ENCODE data around the gene C16orf89.
"Not testable (repeated sequence)": the region's sequence is repeated elsewhere in the genome, so short reads cannot be mapped to it uniquely, and the experiment has no call there.

C16orf89 gene

DNA sequence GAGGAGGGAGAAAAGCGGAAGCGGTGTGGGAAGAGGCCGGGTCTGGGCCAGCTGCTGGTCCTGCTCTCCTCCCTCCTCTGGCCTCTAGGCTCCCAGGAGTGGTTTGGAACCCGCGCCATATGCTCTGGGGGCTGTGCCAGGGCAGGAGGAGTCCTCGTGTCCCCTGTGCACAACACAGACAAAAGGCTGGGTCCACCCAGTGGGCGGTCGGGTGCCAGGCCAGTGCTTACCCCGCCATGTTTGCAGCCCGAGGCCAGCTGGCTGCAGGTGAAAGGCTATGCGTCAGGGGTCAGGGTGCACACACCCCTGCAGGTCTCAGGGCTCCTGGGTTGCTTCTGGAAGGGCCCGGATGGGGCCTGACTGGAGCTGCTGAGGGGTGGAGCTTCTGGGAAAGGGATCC lies 14.7 kb upstream of the C16orf89 start:
- H3K9ac ChIP-seq (ENCODE audit: low read depth, low read length); H3K9me3 ChIP-seq (ENCODE audit: insufficient read depth, low read depth, low read length); H3K27ac ChIP-seq (ENCODE audit: low read length); H3K27me3 ChIP-seq (ENCODE audit: insufficient read depth, low read length); H3K4me3 ChIP-seq (ENCODE audit: low read length); H3K4me1 ChIP-seq (ENCODE audit: insufficient read depth, low read length): not testable (repeated sequence)
- H3K36me3 ChIP-seq (ENCODE audit: insufficient read depth, low read depth, low read length): peaks cover 45% of the 10 kb centered on the region

- Histone ChIP-seq H3K27me3 (ENCODE audit: insufficient read depth, low read length) (no peaks in the 10 kb centered on the region), H3K4me3 (ENCODE audit: low read length) (no peak overlapping the region), H3K36me3 (ENCODE audit: insufficient read depth, low read depth, low read length) (peaks cover 50% of the 10 kb centered on the region), H3K9me3 (ENCODE audit: insufficient read depth, low read depth, low read length) (no peaks in the 10 kb centered on the region), H3K9ac (ENCODE audit: low read depth, low read length) (no peak overlapping the region), H3K27ac (ENCODE audit: low read length) (no peak overlapping the region), H3K4me1 (ENCODE audit: insufficient read depth, low read length) (no peaks in the 10 kb centered on the region)
Measured at GRCh38 chr16:5078626-5079025, 12.9 kb upstream of the C16orf89 start.

GRCh38 chr16:5077304-5077703 lies 11.5 kb upstream of the C16orf89 start:
- no peak overlapping the region for H3K9ac ChIP-seq (ENCODE audit: low read depth, low read length)
- H3K27ac ChIP-seq (ENCODE audit: low read length): no peak overlapping the region
- no peak overlapping the region for H3K4me3 ChIP-seq (ENCODE audit: low read length)
- H3K9me3 ChIP-seq (ENCODE audit: insufficient read depth, low read depth, low read length): no peaks in the 10 kb centered on the region
- peaks cover 50% of the 10 kb centered on the region for H3K36me3 ChIP-seq (ENCODE audit: insufficient read depth, low read depth, low read length)
- 0 out of 2 replicates have a peak, but pooled peaks cover 4% of the 10 kb centered on the region for H3K4me1 ChIP-seq (ENCODE audit: insufficient read depth, low read length)
- no peaks in the 10 kb centered on the region for H3K27me3 ChIP-seq (ENCODE audit: insufficient read depth, low read length)

DNA sequence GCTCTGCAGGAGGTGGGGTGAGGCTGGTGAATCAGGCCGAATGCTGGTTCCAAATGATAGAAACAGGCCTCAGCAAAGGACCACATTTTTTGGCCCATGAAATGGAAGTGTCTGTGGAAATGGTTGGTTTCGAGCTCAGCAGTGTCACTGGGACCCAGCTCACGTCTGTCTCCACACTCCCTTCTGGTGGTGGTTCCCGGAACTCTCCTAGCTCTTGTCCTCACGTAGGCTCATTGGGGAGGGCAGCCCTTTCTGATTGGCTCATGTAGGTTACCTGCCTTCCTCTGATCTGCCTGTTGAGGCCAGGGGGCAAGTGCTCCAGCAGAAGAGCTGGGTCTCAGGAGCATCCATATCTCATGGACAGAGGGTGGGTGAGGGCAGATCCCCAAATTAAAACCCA lies 9.9 kb upstream of the C16orf89 start:
- no peak overlapping the region for H3K27ac ChIP-seq (ENCODE audit: low read length)
- 0 out of 2 replicates have a peak, but pooled peaks cover 4% of the 10 kb centered on the region for H3K4me1 ChIP-seq (ENCODE audit: insufficient read depth, low read length)
- no peak overlapping the region for H3K4me3 ChIP-seq (ENCODE audit: low read length)
- no peaks in the 10 kb centered on the region for H3K27me3 ChIP-seq (ENCODE audit: insufficient read depth, low read length)
- peaks cover 48% of the 10 kb centered on the region for H3K36me3 ChIP-seq (ENCODE audit: insufficient read depth, low read depth, low read length)
- no peaks in the 10 kb centered on the region for H3K9me3 ChIP-seq (ENCODE audit: insufficient read depth, low read depth, low read length)
- no peak overlapping the region for H3K9ac ChIP-seq (ENCODE audit: low read depth, low read length)

- not testable (repeated sequence) for H3K4me3 ChIP-seq (ENCODE audit: low read length); H3K27me3 ChIP-seq (ENCODE audit: insufficient read depth, low read length); H3K27ac ChIP-seq (ENCODE audit: low read length); H3K4me1 ChIP-seq (ENCODE audit: insufficient read depth, low read length); H3K9me3 ChIP-seq (ENCODE audit: insufficient read depth, low read depth, low read length); H3K9ac ChIP-seq (ENCODE audit: low read depth, low read length)
- H3K36me3 ChIP-seq (ENCODE audit: insufficient read depth, low read depth, low read length): peaks cover 46% of the 10 kb centered on the region
Measured at GRCh38 chr16:5073771-5074170, 8.0 kb upstream of the C16orf89 start.

DNA sequence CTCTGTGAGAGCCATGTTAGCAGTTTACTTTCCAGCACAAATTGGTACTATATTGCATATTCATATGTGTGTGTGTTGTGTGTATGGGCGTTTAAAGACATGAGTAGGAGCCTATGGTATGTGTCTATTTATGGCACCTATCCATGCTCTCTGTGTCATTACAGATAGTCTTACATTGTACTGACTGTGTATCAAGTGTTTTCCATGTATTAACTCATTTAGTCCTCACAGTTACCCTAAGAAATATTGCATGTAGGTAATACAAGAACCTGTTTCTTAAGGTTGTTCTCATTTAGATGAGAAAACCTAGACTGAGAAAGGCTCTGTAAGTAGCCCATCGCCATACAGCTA lies 7.5 kb upstream of the C16orf89 start:
- Histone ChIP-seq H3K4me1 (ENCODE audit: insufficient read depth, low read length) (0 out of 2 replicates have a peak, but pooled peaks cover 4% of the 10 kb centered on the region), H3K27ac (ENCODE audit: low read length) (no peak overlapping the region), H3K27me3 (ENCODE audit: insufficient read depth, low read length) (no peaks in the 10 kb centered on the region), H3K9ac (ENCODE audit: low read depth, low read length) (no peak overlapping the region), H3K9me3 (ENCODE audit: insufficient read depth, low read depth, low read length) (no peaks in the 10 kb centered on the region), H3K4me3 (ENCODE audit: low read length) (0 out of 2 replicates have a peak overlapping the region, but pooled peaks have one; percentile 97), H3K36me3 (ENCODE audit: insufficient read depth, low read depth, low read length) (peaks cover 41% of the 10 kb centered on the region)

GRCh38 chr16:5072334-5073278 lies 6.8 kb upstream of the C16orf89 start:
- Histone ChIP-seq H3K9ac (ENCODE audit: low read depth, low read length) (peak overlapping the region; percentile 92), H3K4me3 (ENCODE audit: low read length) (peak overlapping the region; percentile 97), H3K9me3 (ENCODE audit: insufficient read depth, low read depth, low read length) (no peaks in the 10 kb centered on the region), H3K27me3 (ENCODE audit: insufficient read depth, low read length) (no peaks in the 10 kb centered on the region), H3K27ac (ENCODE audit: low read length) (no peak overlapping the region), H3K36me3 (ENCODE audit: insufficient read depth, low read depth, low read length) (peaks cover 40% of the 10 kb centered on the region), H3K4me1 (ENCODE audit: insufficient read depth, low read length) (0 out of 2 replicates have a peak, but pooled peaks cover 4% of the 10 kb centered on the region)

DNA sequence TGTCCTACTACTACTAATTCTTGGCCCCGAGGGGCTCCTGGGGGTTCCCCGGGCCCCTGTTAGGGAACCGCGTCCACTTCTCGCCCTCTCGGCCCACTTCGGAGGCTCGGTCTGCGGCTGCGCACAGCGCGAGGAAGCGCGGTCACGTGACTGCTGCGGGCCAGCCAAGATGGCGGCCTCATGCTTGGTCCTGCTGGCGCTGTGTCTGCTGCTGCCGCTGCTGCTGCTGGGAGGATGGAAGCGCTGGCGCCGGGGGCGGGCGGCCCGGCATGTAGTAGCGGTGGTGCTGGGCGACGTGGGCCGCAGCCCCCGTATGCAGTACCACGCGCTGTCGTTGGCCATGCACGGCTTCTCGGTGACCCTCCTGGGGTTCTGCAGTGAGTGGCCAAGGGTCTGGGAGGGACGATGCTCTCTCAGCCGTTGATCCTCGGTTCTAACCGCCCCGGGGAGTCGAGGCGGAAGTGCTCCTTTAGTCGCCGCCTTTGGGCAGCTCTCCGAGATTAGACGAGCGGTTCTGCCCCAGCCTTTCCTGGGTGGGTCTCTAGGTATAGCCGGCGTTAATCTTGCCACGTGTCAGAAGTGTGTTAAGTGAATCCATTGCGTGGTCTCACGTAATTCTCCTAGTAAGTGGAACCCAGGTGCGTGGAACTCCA lies 6.1 kb upstream of the C16orf89 start, which contains the start of gene ALG1:
ALG1 (plus strand) TSS at position 163 of the 653 bp plus-strand sequence; CDS start at position 170, 7 bp downstream.
- Histone ChIP-seq H3K27me3 (ENCODE audit: insufficient read depth, low read length) (no peaks in the 10 kb centered on the region), H3K36me3 (ENCODE audit: insufficient read depth, low read depth, low read length) (peaks cover 32% of the 10 kb centered on the region), H3K4me1 (ENCODE audit: insufficient read depth, low read length) (0 out of 2 replicates have a peak, but pooled peaks cover 4% of the 10 kb centered on the region), H3K27ac (ENCODE audit: low read length) (no peak within 1 kb of the TSS), H3K9me3 (ENCODE audit: insufficient read depth, low read depth, low read length) (no peaks in the 10 kb centered on the region), H3K9ac (ENCODE audit: low read depth, low read length) (peak within 1 kb of the TSS; percentile 92), H3K4me3 (ENCODE audit: low read length) (peak within 1 kb of the TSS; percentile 97)

GRCh38 chr16:5071341-5071680 lies 5.6 kb upstream of the C16orf89 start:
- H3K4me1 ChIP-seq (ENCODE audit: insufficient read depth, low read length): 0 out of 2 replicates have a peak, but pooled peaks cover 4% of the 10 kb centered on the region
- H3K9ac ChIP-seq (ENCODE audit: low read depth, low read length): no peak overlapping the region
- H3K36me3 ChIP-seq (ENCODE audit: insufficient read depth, low read depth, low read length): peaks cover 27% of the 10 kb centered on the region
- no peaks in the 10 kb centered on the region for H3K9me3 ChIP-seq (ENCODE audit: insufficient read depth, low read depth, low read length)
- H3K27me3 ChIP-seq (ENCODE audit: insufficient read depth, low read length): no peaks in the 10 kb centered on the region
- no peak overlapping the region for H3K27ac ChIP-seq (ENCODE audit: low read length)
- peak overlapping the region; percentile 97; the same call in 1 of the 2 replicates for H3K4me3 ChIP-seq (ENCODE audit: low read length)

- no peaks in the 10 kb centered on the region for H3K27me3 ChIP-seq (ENCODE audit: insufficient read depth, low read length)
Measured at GRCh38 chr16:5070431-5071186, 4.9 kb upstream of the C16orf89 start.

GRCh38 chr16:5069854-5070253 lies 4.1 kb upstream of the C16orf89 start:
- H3K4me1 ChIP-seq (ENCODE audit: insufficient read depth, low read length): 0 out of 2 replicates have a peak, but pooled peaks cover 4% of the 10 kb centered on the region
- H3K27me3 ChIP-seq (ENCODE audit: insufficient read depth, low read length): no peaks in the 10 kb centered on the region

More at GRCh38 chr16:5070431-5071186, 4.9 kb upstream of the C16orf89 start:
- Histone ChIP-seq H3K36me3 (ENCODE audit: insufficient read depth, low read depth, low read length) (peaks cover 20% of the 10 kb centered on the region), H3K9ac (ENCODE audit: low read depth, low read length) (no peak overlapping the region), H3K4me1 (ENCODE audit: insufficient read depth, low read length) (0 out of 2 replicates have a peak, but pooled peaks cover 4% of the 10 kb centered on the region), H3K27ac (ENCODE audit: low read length) (no peak overlapping the region), H3K4me3 (ENCODE audit: low read length) (no peak overlapping the region), H3K9me3 (ENCODE audit: insufficient read depth, low read depth, low read length) (no peaks in the 10 kb centered on the region)

More at GRCh38 chr16:5069854-5070253, 4.1 kb upstream of the C16orf89 start:
- H3K36me3 ChIP-seq (ENCODE audit: insufficient read depth, low read depth, low read length): peaks cover 14% of the 10 kb centered on the region
- no peak overlapping the region for H3K9ac ChIP-seq (ENCODE audit: low read depth, low read length)
- no peak overlapping the region for H3K27ac ChIP-seq (ENCODE audit: low read length)
- H3K4me3 ChIP-seq (ENCODE audit: low read length): no peak overlapping the region
- H3K9me3 ChIP-seq (ENCODE audit: insufficient read depth, low read depth, low read length): no peaks in the 10 kb centered on the region

Measured in iPS-20b (cell line).